K562 (cell line): Measurements from ENCODE around the gene CD47. TPM values are rescaled to one million over a fixed set of nuclear protein-coding genes. Genes with fewer than 3 reads are reported as not detected.

Experiments used
- CAMTA2 ChIP-seq: fragments of 250-450 bp; sonication (Bioruptor Pico); conservative IDR thresholded peaks from 2 replicates; pipeline ENCODE4 v1.5.1; 2022
- CBX3 ChIP-seq, 2 experiments: IDR thresholded peaks; 1 replicate in 1 of 2; 2 replicates in 1 of 2; pipeline ENCODE4 v1.6.1; 2012; ENCODE audit warnings: inconsistent platforms in 2 of 2, low read length in 2 of 2, borderline replicate concordance in 1 of 2, control low read depth in 1 of 2
- DPF2 ChIP-seq: fragments of 450-650 bp; IDR thresholded peaks from 2 replicates; pipeline ENCODE4 v1.6.1; 2016
- FOXM1 ChIP-seq, 2 experiments: fragments of 450-650 bp in 1 of 2; sonication (generic) in 1 of 2; formaldehyde crosslinking in 1 of 2; IDR thresholded peaks; 2 replicates each; pipeline versions ENCODE4 v1.6.1 to v1.9.0; 2017 to 2022; ENCODE audit warnings: low read depth in 2 of 2, mild to moderate bottlenecking in 2 of 2, missing genetic modification reagents in 1 of 2, moderate library complexity in 1 of 2
- GTF2E2 ChIP-seq: fragments of 200-800 bp; sonication (Bioruptor generic); IDR thresholded peaks from 2 replicates; pipeline ENCODE4 v1.6.1; 2016; ENCODE audit warnings: missing genetic modification characterization, missing compliant biosample characterization
- JUNB ChIP-seq: fragments of 450-650 bp; formaldehyde crosslinking; conservative IDR thresholded peaks from 2 replicates; pipeline ENCODE4 v1.4.0; 2020; ENCODE audit warnings: mild to moderate bottlenecking
- LARP7 ChIP-seq: fragments of 450-650 bp; IDR thresholded peaks from 2 replicates; pipeline ENCODE4 v1.6.1; 2016
- NR2C2 ChIP-seq, 2 experiments: fragments of 200-800 bp in 1 of 2; sonication (Bioruptor generic) in 1 of 2; sonication (generic) in 1 of 2; formaldehyde crosslinking in 1 of 2; IDR thresholded peaks; 2 replicates each; pipeline versions ENCODE4 v1.6.1 to v1.8.0; 2016 to 2022; ENCODE audit warnings: mild to moderate bottlenecking in 1 of 2, missing compliant biosample characterization in 1 of 2, missing genetic modification characterization in 1 of 2, missing genetic modification reagents in 1 of 2
- SLC30A9 ChIP-seq: fragments of 250-450 bp; sonication (Bioruptor Pico); IDR thresholded peaks from 2 replicates; pipeline ENCODE4 v1.8.0; 2022; ENCODE audit warnings: mild to moderate bottlenecking, moderate library complexity
- SREBF1 ChIP-seq: fragments of 150-350 bp; IDR thresholded peaks from 2 replicates; pipeline ENCODE4 v1.6.1; 2014; ENCODE audit warnings: antibody characterized with exemption, low read depth, low read length, borderline replicate concordance
- TAF9B ChIP-seq: fragments of 450-650 bp; IDR thresholded peaks from 2 replicates; pipeline ENCODE4 v1.6.1; 2018; ENCODE audit warnings: mild to moderate bottlenecking; ENCODE audit not compliant: partially characterized antibody
- TCF3 ChIP-seq: sonication (generic); formaldehyde crosslinking; IDR thresholded peaks from 2 replicates; pipeline ENCODE4 v1.4.0; 2020; ENCODE audit warnings: mild to moderate bottlenecking, missing genetic modification reagents
- TRIM24 ChIP-seq, 2 experiments: fragments of 450-650 bp; IDR thresholded peaks; 2 replicates each; pipeline ENCODE4 v1.6.1; 2016
- WHSC1 ChIP-seq: IDR thresholded peaks from one replicate; pipeline ENCODE4 v1.6.1; 2012; ENCODE audit warnings: low read length, control low read depth, inconsistent platforms
- ZC3H4 ChIP-seq: sonication (generic); formaldehyde crosslinking; IDR thresholded peaks from 2 replicates; pipeline ENCODE4 v1.9.0; 2021; ENCODE audit warnings: missing genetic modification reagents, borderline replicate concordance
- ZFX ChIP-seq: sonication (generic); formaldehyde crosslinking; IDR thresholded peaks from 2 replicates; pipeline ENCODE4 v1.8.0; 2022; ENCODE audit warnings: mild to moderate bottlenecking, missing genetic modification reagents, moderate library complexity
- ZNF24 ChIP-seq: fragments of 450-650 bp; IDR thresholded peaks from 2 replicates; pipeline ENCODE4 v1.6.1; 2016
- ZNF311 ChIP-seq: fragments of 250-450 bp; sonication (Bioruptor Pico); IDR thresholded peaks from 2 replicates; pipeline ENCODE4 v1.4.0; 2020; ENCODE audit warnings: mild to moderate bottlenecking, moderate library complexity
- ZSCAN32 ChIP-seq: fragments of 450-650 bp; formaldehyde crosslinking; IDR thresholded peaks from 2 replicates; pipeline ENCODE4 v1.4.0; 2020; ENCODE audit warnings: mild to moderate bottlenecking, moderate library complexity
- polyA plus RNA-seq, 8 experiments: library from polyadenylated mRNA; depleted of rRNA in 4 of 8; stranded (reverse) in 5 of 8; unstranded in 3 of 8; fragments of >200 nt; fragmentation: Nextera tagmentation in 2 of 8; fragmentation: Illumina TruSeq in 1 of 8; extraction: Ambion mirVana in 2 of 8; extraction: Trizol in 1 of 8; gene quantifications; 2 replicates each; pipeline versions ENCODE4 v1.2.1 to v1.2.3, GENCODE V29; 2011 to 2014; ENCODE audit warnings: inconsistent platforms in 1 of 8, missing spikeins in 1 of 8
- total RNA-seq, 7 experiments: library from RNA; depleted of rRNA in 6 of 7; stranded (reverse); fragments of >200 nt in 6 of 7; fragmentation: Illumina TruSeq in 2 of 7; extraction: Trizol in 2 of 7; gene quantifications; 2 replicates each; pipeline versions ENCODE4 v1.2.1 to v1.2.3, GENCODE V29; 2011 to 2021; ENCODE audit warnings: low replicate concordance in 1 of 7
- TF ChIP-seq, protein P1 (sequence below): fragments of 450-650 bp; formaldehyde crosslinking; IDR thresholded peaks from 2 replicates; pipeline ENCODE4 v1.4.0; 2020; ENCODE audit warnings: mild to moderate bottlenecking, mixed read lengths
- TF ChIP-seq, protein P2 (sequence below): fragments of 450-650 bp; formaldehyde crosslinking; IDR thresholded peaks from 2 replicates; pipeline ENCODE4 v1.4.0; 2020; ENCODE audit warnings: mild to moderate bottlenecking, moderate library complexity
- TF ChIP-seq, protein P3 (sequence below): sonication (generic); formaldehyde crosslinking; IDR thresholded peaks from 2 replicates; pipeline ENCODE4 v1.8.1; 2023; ENCODE audit warnings: mild to moderate bottlenecking, missing genetic modification reagents, moderate library complexity

Gene CD47
- total and polyA plus RNA-seq, 9 of the 15 experiments (the other 6 are each of a cell fraction or from before 2014, with no cell fraction given): 10.2 to 62.6 (median 36.3) TPM

DNA sequence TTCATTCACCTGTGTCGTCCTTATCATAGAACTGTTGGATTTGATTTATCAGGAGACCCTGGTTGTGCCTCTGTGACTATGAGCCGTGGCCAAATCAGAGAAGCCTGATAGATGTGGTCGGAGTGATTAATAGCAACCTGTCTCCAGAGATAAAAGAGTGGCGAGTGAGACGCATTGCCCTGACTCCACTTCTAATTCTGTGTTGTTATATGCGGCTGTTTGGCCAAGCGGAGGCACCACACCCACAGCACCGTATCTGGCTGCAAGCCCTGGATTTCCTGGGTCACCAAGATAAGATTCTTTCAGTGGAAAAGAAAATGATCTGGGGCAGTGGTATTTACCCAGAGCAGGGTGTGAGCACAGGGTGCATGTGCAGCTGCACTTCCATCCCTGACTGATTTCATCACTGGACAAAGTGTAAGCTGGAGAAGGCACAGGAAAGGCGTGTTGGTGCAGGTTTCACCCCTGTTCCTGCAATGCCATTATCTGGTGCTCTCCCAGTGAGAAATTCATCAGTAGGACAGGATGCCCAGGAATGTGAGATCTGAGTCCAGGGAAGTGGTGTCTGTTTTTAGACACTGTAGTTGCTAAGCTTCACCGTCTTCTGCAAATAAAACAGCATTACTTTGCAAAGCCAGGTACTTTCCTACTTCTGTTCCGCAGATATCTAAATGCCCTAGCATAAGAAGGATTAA is 84.6 kb downstream of the CD47 start (continued):
- TF ChIP-seq CAMTA2 (no peak), SREBF1 (no peak), ZC3H4 (CRISPR knock-in tag) (no peak), ZNF311 (CRISPR knock-in tag) (no peak), GTF2E2 (tag) (no peak), CBX3 (IDR thresholded peaks at IDR 0.05; ENCODE audit: borderline replicate concordance in 1 of 2, low read length in 2 of 2) (no peak), FOXM1 (IDR thresholded peaks at IDR 0.05; ENCODE audit: low read depth) (peak; percentile 58; the same call in 1 of the 2 replicates), FOXM1 (CRISPR knock-in tag; IDR thresholded peaks at IDR 0.05; ENCODE audit: low read depth) (no peak), TRIM24 (IDR thresholded peaks at IDR 0.05) (peak in 1 of 2 experiments; percentile 66; a peak in 1 of 4 replicates), TCF3 (CRISPR knock-in tag) (peak; percentile 83), ZSCAN32 (CRISPR knock-in tag) (no peak), SLC30A9 (CRISPR knock-in tag) (no peak), LARP7 (no peak), TAF9B (no peak), WHSC1 (no peak), JUNB (CRISPR knock-in tag) (no peak), DPF2 (0 out of 2 replicates have a peak, but pooled peaks have one; percentile 13), NR2C2 (CRISPR knock-in tag; IDR thresholded peaks at IDR 0.05) (no peak), NR2C2 (tag; IDR thresholded peaks at IDR 0.05) (0 out of 2 replicates have a peak, but pooled peaks have one; percentile 13), ZFX (CRISPR knock-in tag) (no peak), ZNF24 (no peak)
- TF ChIP-seq, protein P1, sequence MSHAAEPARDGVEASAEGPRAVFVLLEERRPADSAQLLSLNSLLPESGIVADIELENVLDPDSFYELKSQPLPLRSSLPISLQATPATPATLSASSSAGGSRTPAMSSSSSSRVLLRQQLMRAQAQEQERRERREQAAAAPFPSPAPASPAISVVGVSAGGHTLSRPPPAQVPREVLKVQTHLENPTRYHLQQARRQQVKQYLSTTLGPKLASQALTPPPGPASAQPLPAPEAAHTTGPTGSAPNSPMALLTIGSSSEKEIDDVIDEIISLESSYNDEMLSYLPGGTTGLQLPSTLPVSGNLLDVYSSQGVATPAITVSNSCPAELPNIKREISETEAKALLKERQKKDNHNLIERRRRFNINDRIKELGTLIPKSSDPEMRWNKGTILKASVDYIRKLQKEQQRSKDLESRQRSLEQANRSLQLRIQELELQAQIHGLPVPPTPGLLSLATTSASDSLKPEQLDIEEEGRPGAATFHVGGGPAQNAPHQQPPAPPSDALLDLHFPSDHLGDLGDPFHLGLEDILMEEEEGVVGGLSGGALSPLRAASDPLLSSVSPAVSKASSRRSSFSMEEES (CRISPR knock-in tag): no peak
- TF ChIP-seq, protein P2, sequence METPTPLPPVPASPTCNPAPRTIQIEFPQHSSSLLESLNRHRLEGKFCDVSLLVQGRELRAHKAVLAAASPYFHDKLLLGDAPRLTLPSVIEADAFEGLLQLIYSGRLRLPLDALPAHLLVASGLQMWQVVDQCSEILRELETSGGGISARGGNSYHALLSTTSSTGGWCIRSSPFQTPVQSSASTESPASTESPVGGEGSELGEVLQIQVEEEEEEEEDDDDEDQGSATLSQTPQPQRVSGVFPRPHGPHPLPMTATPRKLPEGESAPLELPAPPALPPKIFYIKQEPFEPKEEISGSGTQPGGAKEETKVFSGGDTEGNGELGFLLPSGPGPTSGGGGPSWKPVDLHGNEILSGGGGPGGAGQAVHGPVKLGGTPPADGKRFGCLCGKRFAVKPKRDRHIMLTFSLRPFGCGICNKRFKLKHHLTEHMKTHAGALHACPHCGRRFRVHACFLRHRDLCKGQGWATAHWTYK (CRISPR knock-in tag): peak; percentile 40; the same call in 1 of the 2 replicates
- TF ChIP-seq, protein P3, sequence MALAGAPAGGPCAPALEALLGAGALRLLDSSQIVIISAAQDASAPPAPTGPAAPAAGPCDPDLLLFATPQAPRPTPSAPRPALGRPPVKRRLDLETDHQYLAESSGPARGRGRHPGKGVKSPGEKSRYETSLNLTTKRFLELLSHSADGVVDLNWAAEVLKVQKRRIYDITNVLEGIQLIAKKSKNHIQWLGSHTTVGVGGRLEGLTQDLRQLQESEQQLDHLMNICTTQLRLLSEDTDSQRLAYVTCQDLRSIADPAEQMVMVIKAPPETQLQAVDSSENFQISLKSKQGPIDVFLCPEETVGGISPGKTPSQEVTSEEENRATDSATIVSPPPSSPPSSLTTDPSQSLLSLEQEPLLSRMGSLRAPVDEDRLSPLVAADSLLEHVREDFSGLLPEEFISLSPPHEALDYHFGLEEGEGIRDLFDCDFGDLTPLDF (CRISPR knock-in tag): no peak
